Upper lobe of left lung (tissue), 6 donors: Measurements from ENCODE around the gene ROBO3. TPM values are rescaled to one million over a fixed set of nuclear protein-coding genes. Genes with fewer than 3 reads are reported as not detected.

Experiments used
- ATAC-seq, 2 donors: fragments of 200-7000 bp; cut with Tn5 transposase; one replicate each; pipeline ENCODE4 v1.9.1; 2022; ENCODE audit warnings: mild to moderate bottlenecking in 2 of 2, moderate library complexity in 2 of 2; ENCODE audit not compliant: low FRiP score in 2 of 2
- DNase-seq, 2 donors: peaks; one replicate each; pipeline ENCODE4 v3.0.0-alpha.2; 2019 to 2020
- H3K27ac ChIP-seq, 4 donors: fragments of 200-600 bp; sonication (generic); one replicate each; pipeline ENCODE4 v1.5.1; 2016 to 2019
- H3K27me3 ChIP-seq, 4 donors: fragments of 200-600 bp; sonication (generic); one replicate each; pipeline ENCODE4 v1.5.1; 2017 to 2019
- H3K36me3 ChIP-seq, 4 donors: fragments of 200-600 bp; sonication (generic); one replicate each; pipeline ENCODE4 v1.5.1; 2016 to 2019
- H3K4me1 ChIP-seq, 4 donors: fragments of 200-600 bp; sonication (generic); one replicate each; pipeline ENCODE4 v1.5.1; 2018 to 2019
- H3K4me3 ChIP-seq, 4 donors: fragments of 200-600 bp; sonication (generic); one replicate each; pipeline ENCODE4 v1.5.1; 2017 to 2019; ENCODE audit warnings: mild to moderate bottlenecking in 2 of 4, moderate library complexity in 1 of 4
- H3K9me3 ChIP-seq, 4 donors: fragments of 200-600 bp; sonication (generic); one replicate each; pipeline ENCODE4 v1.5.1; 2018 to 2019
- EP300 ChIP-seq, 4 donors: sonication (generic); formaldehyde crosslinking; IDR thresholded peaks; one replicate each; pipeline ENCODE4 v1.5.1; 2017; ENCODE audit warnings: antibody characterized with exemption in 4 of 4, control low read depth in 2 of 4
- POLR2A ChIP-seq, 4 donors: fragments of 450-650 bp; IDR thresholded peaks; one replicate each; pipeline ENCODE4 v1.5.1; 2016 to 2017; ENCODE audit warnings: antibody characterized with exemption in 4 of 4, mild to moderate bottlenecking in 2 of 4
- POLR2AphosphoS5 ChIP-seq, 2 donors: sonication (generic); formaldehyde crosslinking; IDR thresholded peaks; one replicate each; pipeline ENCODE4 v1.5.1; 2017; ENCODE audit warnings: antibody characterized with exemption in 2 of 2
- WGBS, 2 donors: methylation state at CpG; one replicate each; pipeline ENCODE4 v1.1.5; 2017 to 2018; 5-methylcytosine and 5-hydroxymethylcytosine counted together
- total RNA-seq, 6 donors: library from RNA; depleted of rRNA in 4 of 6; stranded (reverse); fragments of >200 nt in 4 of 6; gene quantifications; one replicate each; pipeline versions ENCODE4 v1.1.0 to v1.2.1, GENCODE V29; 2016 to 2021
- TF ChIP-seq, protein P1 (sequence below), 6 experiments: fragments of 450-650 bp in 4 of 6; fragments of 200-600 bp in 2 of 6; sonication (generic) in 2 of 6; IDR thresholded peaks; one replicate each; pipeline ENCODE4 v1.5.1; 2016 to 2019; ENCODE audit warnings: antibody characterized with exemption in 6 of 6
- donor health status: DM: no; HTN: no; CAD: no; lungs with moderate emphysema.
- donor health status: DM: no; HTN: yes; CAD: no; lungs with severe emphysema.

ROBO3 gene
- total RNA-seq, 6 donors from 2014 or later = 6.4 to 40.9 (median 7.5) TPM

DNA sequence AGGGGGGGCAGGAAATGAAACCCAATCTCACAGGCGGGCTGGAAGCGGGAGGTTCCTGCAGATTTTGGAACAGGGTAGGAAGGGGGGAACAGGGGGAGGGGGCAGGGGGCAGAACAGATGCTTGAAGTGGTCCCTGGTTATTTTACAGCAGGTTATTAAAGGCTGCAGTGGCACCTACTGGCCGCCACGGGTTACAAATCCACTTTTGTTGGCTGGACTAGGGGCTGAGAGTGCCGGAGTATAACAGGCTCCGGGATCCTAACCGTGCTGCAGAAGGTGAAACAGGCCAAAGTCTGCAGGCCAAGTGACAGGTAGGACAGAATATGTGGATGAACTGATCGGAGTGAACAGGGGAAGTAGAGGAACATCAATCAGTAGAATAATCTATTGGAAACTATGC, 2.5 kb downstream of the ROBO3 start:
- H3K27ac ChIP-seq = no peak overlapping the region
- peaks cover 50 to 63% (median 54%) of the 10 kb centered on the region in 4 donors for H3K4me1 ChIP-seq
- WGBS, 2 donors = 5 to 6% methylated on average over 8 of the region's 8 CpGs
- no peak for DNase-seq
- peaks cover 2 to 66% (median 43%) of the 10 kb centered on the region in 4 donors for H3K27me3 ChIP-seq
- no peaks in the 10 kb centered on the region for H3K36me3 ChIP-seq
- H3K4me3 ChIP-seq = no peak overlapping the region
- no peaks in the 10 kb centered on the region for H3K9me3 ChIP-seq
- ATAC-seq = peak in 1 of 2 donors; percentile 43
- TF ChIP-seq EP300 (IDR thresholded peaks at IDR 0.05) = no peak
- TF ChIP-seq, protein P1, sequence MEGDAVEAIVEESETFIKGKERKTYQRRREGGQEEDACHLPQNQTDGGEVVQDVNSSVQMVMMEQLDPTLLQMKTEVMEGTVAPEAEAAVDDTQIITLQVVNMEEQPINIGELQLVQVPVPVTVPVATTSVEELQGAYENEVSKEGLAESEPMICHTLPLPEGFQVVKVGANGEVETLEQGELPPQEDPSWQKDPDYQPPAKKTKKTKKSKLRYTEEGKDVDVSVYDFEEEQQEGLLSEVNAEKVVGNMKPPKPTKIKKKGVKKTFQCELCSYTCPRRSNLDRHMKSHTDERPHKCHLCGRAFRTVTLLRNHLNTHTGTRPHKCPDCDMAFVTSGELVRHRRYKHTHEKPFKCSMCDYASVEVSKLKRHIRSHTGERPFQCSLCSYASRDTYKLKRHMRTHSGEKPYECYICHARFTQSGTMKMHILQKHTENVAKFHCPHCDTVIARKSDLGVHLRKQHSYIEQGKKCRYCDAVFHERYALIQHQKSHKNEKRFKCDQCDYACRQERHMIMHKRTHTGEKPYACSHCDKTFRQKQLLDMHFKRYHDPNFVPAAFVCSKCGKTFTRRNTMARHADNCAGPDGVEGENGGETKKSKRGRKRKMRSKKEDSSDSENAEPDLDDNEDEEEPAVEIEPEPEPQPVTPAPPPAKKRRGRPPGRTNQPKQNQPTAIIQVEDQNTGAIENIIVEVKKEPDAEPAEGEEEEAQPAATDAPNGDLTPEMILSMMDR (IDR thresholded peaks at IDR 0.05) = peak in 5 of 6 experiments; percentile 25 to 38 (median 30)
- no peak for TF ChIP-seq POLR2AphosphoS5 (IDR thresholded peaks at IDR 0.05)
- no peak for TF ChIP-seq POLR2A (IDR thresholded peaks at IDR 0.05)

DNA sequence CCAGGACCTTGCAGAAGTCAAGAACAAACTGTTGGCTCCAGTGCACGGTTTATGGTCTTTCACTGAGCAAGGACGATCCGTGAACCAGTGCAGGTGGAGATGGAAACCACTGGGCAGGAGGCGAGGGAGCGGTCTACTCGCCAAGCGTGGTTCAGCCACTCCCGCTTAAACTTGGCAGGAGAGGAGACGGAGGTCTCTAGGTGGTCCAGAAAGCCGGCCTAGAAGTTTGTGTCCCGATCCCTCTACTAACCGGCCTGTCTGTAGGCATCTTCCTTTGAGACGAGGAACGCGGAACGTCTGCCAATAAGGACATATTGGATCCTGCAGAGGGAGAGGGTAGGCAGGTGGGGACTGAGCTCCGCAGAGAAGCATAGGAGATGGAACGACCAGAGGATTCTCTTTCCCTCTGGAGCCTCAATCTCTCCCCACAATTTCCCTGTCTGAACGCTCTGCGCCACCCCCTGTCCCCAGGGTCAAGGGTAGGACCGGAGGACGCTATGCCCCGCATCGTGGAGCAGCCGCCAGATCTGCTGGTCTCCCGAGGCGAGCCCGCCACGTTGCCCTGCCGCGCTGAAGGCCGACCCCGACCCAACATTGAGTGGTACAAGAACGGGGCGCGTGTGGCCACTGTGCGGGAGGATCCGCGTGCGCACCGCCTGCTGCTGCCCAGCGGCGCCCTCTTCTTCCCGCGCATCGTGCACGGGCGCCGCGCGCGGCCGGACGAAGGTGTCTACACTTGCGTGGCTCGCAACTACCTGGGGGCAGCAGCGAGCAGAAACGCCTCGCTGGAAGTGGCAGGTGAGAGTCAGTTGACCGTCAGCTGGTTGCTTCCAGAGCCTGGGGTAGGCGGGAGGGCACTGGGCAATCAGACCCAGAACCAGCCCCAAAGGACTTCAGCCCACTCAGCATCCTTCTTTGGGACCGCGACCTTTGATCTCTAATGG, 3.4 kb downstream of the ROBO3 start:
- DNase-seq = peak in 1 of 2 donors; percentile 86
- Histone ChIP-seq H3K36me3 (no peaks in the 10 kb centered on the region), H3K9me3 (no peaks in the 10 kb centered on the region), H3K4me1 (peaks cover 41 to 54% (median 45%) of the 10 kb centered on the region in 4 donors), H3K4me3 (peak overlapping the region in 1 of 4 donors; percentile 8), H3K27ac (no peak overlapping the region), H3K27me3 (peaks cover 2 to 65% (median 43%) of the 10 kb centered on the region in 4 donors)
- no peak for ATAC-seq
- 13 to 25% methylated on average over 19 to 61 of the region's 63 CpGs for WGBS, 2 donors
- TF ChIP-seq, protein P1 (IDR thresholded peaks at IDR 0.05) = peak in 1 of 6 experiments; percentile 4
- TF ChIP-seq POLR2AphosphoS5 (IDR thresholded peaks at IDR 0.05) = no peak

DNA sequence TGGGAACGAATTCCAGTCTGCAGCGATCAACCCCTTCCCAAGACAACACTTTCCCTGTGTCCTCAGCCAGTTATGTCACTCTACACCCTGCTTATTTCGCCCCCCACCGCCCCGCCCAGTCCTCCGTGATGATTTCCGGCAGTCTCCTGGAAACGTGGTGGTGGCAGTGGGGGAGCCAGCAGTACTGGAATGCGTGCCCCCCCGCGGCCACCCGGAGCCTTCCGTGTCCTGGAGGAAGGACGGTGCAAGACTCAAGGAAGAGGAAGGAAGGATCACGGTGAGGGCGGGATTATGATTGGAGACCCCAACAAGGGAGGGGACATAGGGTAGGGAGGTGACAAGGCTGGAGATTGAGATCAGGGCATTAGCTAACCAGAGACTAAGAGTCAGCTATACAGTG, 4.1 kb downstream of the ROBO3 start:
- H3K27ac ChIP-seq = no peak overlapping the region
- DNase-seq (no peak), ATAC-seq (no peak)
- H3K4me1 ChIP-seq = peaks cover 39 to 50% (median 42%) of the 10 kb centered on the region in 4 donors
- H3K4me3 ChIP-seq = peak overlapping the region in 1 of 4 donors; percentile 8
- H3K27me3 ChIP-seq = peaks cover 2 to 57% (median 39%) of the 10 kb centered on the region in 4 donors
- H3K9me3 ChIP-seq = no peaks in the 10 kb centered on the region
- H3K36me3 ChIP-seq = no peaks in the 10 kb centered on the region
- WGBS, 2 donors = 3 to 5% methylated on average over 16 of the region's 16 CpGs
- TF ChIP-seq, protein P1 (IDR thresholded peaks at IDR 0.05) = no peak
- no peak for TF ChIP-seq POLR2A (IDR thresholded peaks at IDR 0.05)
- no peak for TF ChIP-seq POLR2AphosphoS5 (IDR thresholded peaks at IDR 0.05)
- no peak for TF ChIP-seq EP300 (IDR thresholded peaks at IDR 0.05)

DNA sequence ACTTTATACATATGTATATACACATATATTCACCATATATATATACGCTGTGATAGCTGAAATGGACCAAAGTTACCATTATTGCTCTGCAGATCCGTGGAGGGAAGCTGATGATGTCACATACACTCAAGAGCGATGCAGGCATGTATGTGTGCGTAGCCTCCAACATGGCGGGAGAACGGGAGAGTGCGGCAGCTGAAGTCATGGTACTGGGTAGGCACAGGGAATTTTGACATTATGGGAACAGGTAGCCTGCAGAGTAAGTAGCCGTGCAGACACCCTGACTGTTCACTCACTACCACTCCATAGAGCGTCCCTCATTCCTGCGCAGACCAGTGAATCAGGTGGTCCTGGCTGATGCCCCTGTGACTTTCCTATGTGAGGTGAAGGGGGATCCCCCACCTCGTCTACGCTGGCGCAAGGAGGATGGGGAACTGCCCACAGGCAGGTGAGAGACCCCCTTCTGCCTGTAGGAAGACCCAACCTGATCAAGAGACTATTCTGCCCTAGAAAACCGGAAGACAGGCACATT, 4.7 kb downstream of the ROBO3 start:
- H3K4me1 ChIP-seq = peaks cover 36 to 44% (median 39%) of the 10 kb centered on the region in 4 donors
- H3K4me3 ChIP-seq = no peak overlapping the region
- no peaks in the 10 kb centered on the region for H3K9me3 ChIP-seq
- ATAC-seq (no peak), DNase-seq (no peak)
- peaks cover 2 to 53% (median 36%) of the 10 kb centered on the region in 4 donors for H3K27me3 ChIP-seq
- TF ChIP-seq POLR2AphosphoS5 (IDR thresholded peaks at IDR 0.05) = no peak
- TF ChIP-seq POLR2A (IDR thresholded peaks at IDR 0.05) = no peak
- TF ChIP-seq EP300 (IDR thresholded peaks at IDR 0.05) = no peak
- TF ChIP-seq, protein P1 (IDR thresholded peaks at IDR 0.05) = no peak
- WGBS, 2 donors = 59 to 70% methylated on average over 14 of the region's 14 CpGs
- H3K27ac ChIP-seq = no peak overlapping the region
- H3K36me3 ChIP-seq = no peaks in the 10 kb centered on the region
